Large intestine (tissue), 12 donors: Measurements from ENCODE around the gene GRAPL. TPM values are rescaled to one million over a fixed set of nuclear protein-coding genes. Genes with fewer than 3 reads are reported as not detected.
"Not testable (repeated sequence)": the region's sequence is repeated elsewhere in the genome, so short reads cannot be mapped to it uniquely, and the experiment has no call there.

Source experiments
- DNase-seq, 2 donors: peaks; one replicate each; pipeline versions ENCODE4 v3.0.0 to v3.0.0-alpha.2; 2013
- H3K27ac ChIP-seq: one replicate; pipeline ENCODE4 v1.5.1; 2013; ENCODE audit warnings: low read length
- H3K27me3 ChIP-seq: 2 replicates; pipeline ENCODE4 v1.6.1; 2013; ENCODE audit warnings: low read length; ENCODE audit not compliant: control insufficient read depth, insufficient read depth
- H3K36me3 ChIP-seq: 2 replicates; pipeline ENCODE4 v1.6.1; 2013; ENCODE audit warnings: low read length; ENCODE audit not compliant: control insufficient read depth, insufficient read depth
- H3K4me1 ChIP-seq: one replicate; pipeline ENCODE4 v1.6.1; 2013; ENCODE audit warnings: low read length; ENCODE audit not compliant: control insufficient read depth, insufficient read depth
- H3K4me3 ChIP-seq: one replicate; pipeline ENCODE4 v1.5.1; 2013; ENCODE audit warnings: low read length
- H3K9me3 ChIP-seq: one replicate; pipeline ENCODE4 v1.6.1; 2013; ENCODE audit warnings: mild to moderate bottlenecking, low read depth, low read length, moderate library complexity; ENCODE audit not compliant: control insufficient read depth
- WGBS: methylation state at CpG from one replicate; pipeline ENCODE4 v1.1.5; 2013; ENCODE audit warnings: low lambda C conversion rate; ENCODE audit not compliant: insufficient coverage; 5-methylcytosine and 5-hydroxymethylcytosine counted together
- long read RNA-seq, 11 donors: transcript quantifications; one replicate each; lab custom pipeline, GENCODE V29; 2026
- polyA plus RNA-seq: library from polyadenylated mRNA; unstranded; fragments of 120-200 nt; gene quantifications from one replicate; pipeline ENCODE4 v1.2.1, GENCODE V29; 2013

GRAPL gene
- polyA plus RNA-seq = 3.4 TPM
- long read RNA-seq, donor 1 = 0 reads
- long read RNA-seq, donor 2, partial matches to known transcripts = 0 of 1 reads
- long read RNA-seq, donor 2, other reads (novel, unspliced or antisense) = 0 of 1 reads
- long read RNA-seq, donor 3 = 0 reads
- long read RNA-seq, donor 4 = 0 reads
- long read RNA-seq, donor 5 = 0 reads
- long read RNA-seq, donor 6, partial matches to known transcripts = 0 of 7 reads
- long read RNA-seq, donor 6, other reads (novel, unspliced or antisense) = 6 of 7 reads
- long read RNA-seq, donor 7, partial matches to known transcripts = 0 of 1 reads
- long read RNA-seq, donor 7, other reads (novel, unspliced or antisense) = 0 of 1 reads
- long read RNA-seq, donor 8, partial matches to known transcripts = 0 of 5 reads
- long read RNA-seq, donor 8, other reads (novel, unspliced or antisense) = 5 of 5 reads
- long read RNA-seq, donor 9 = 0 reads
- long read RNA-seq, donor 10, partial matches to known transcripts = 0 of 1 reads
- long read RNA-seq, donor 10, other reads (novel, unspliced or antisense) = 0 of 1 reads
- long read RNA-seq, donor 11 = 0 reads

DNA sequence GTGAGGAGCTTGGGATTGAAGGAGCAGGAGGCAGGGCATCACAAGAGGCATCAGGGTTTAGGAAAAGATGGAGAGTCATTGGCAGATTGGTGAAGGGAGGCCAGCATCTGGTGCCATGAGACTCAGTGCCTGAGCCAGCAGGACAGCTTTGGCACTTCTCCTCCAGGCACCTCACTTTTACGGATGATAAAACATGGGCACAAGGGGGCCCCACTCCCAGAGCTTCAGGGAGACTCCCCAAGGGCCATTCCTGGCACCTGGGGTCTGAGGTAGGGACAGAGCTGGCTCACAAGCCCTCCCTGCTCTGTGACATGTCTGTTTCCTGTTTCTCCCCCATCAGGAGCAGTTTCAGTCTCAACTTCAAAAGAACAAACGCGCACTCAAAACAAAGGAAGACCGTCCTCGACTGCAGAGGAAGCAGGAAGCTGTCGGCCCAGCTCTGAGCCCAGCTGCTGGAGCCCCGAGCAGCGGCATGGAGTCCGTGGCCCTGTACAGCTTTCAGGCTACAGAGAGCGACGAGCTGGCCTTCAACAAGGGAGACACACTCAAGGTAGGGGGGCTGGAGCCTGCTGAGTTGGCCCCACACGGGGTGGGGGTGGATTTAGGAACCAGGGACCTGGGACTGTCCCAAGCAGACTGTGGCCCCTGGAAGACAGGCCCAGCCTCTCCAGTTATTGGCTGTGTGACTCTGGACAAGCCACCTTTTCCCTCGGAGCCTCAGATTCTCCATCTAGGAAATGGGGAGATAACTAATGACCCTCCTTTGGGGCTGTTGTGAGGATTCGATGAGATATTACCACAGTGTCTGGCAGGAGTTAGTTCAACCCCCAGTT lies at the start of gene GRAPL:
TSS of gene GRAPL (plus strand) at position 442 of the 833 bp plus-strand sequence. CDS start at position 473, 31 bp downstream.
- H3K36me3 ChIP-seq, H3K4me3 ChIP-seq, H3K9me3 ChIP-seq, DNase-seq, H3K27me3 ChIP-seq, H3K27ac ChIP-seq, H3K4me1 ChIP-seq: not testable (repeated sequence)
- WGBS = no CpG with 5 or more reads among the region's 14 CpGs

DNA sequence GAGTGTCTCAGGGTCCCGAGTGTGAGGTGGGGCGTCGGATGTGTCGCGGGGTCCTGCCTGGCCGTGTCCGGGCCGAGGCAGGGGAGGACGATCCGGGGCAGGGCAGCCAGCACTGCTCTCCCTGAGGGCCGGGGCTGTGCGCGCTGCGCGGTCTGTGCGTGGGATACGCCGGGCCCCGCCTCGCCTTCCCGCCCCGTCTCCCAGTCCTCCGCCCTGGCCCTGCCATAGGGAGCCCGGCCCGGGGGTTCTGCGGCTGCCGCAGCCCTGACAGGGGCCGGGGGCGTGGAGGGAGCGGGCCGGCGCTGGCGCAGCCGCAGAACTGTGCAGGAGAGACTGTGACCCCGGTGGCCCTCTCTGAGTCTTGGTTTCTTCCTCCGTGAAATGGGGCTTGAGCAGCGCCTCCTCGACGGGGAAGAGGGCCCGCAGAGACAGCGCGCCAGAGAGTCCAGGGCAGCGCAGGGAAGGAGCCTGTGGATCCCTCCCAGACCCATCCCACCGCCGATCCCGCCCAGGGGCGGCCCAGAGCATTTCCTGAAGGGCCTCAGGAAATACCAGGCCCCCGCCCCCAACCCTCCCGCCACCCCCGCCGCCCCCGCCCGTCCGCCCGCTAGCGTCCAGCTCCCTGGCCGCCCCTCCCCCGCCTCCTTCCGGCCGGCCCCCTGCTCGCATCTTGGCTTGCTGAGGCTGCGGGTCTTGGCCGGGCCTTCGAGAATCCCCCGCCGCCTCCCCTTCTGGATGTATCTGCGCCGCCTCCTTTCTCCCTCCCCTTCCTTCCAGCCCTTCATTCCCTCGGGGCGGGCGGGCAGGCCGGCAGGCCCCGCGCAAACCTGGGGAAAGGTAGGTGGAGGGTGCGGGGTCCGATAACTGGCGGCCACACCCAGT lies 38.3 kb upstream of the GRAPL start:
- H3K27ac ChIP-seq, H3K4me3 ChIP-seq, DNase-seq, H3K4me1 ChIP-seq, H3K27me3 ChIP-seq, H3K36me3 ChIP-seq, H3K9me3 ChIP-seq: not testable (repeated sequence)
- WGBS = no CpG with 5 or more reads among the region's 77 CpGs

DNA sequence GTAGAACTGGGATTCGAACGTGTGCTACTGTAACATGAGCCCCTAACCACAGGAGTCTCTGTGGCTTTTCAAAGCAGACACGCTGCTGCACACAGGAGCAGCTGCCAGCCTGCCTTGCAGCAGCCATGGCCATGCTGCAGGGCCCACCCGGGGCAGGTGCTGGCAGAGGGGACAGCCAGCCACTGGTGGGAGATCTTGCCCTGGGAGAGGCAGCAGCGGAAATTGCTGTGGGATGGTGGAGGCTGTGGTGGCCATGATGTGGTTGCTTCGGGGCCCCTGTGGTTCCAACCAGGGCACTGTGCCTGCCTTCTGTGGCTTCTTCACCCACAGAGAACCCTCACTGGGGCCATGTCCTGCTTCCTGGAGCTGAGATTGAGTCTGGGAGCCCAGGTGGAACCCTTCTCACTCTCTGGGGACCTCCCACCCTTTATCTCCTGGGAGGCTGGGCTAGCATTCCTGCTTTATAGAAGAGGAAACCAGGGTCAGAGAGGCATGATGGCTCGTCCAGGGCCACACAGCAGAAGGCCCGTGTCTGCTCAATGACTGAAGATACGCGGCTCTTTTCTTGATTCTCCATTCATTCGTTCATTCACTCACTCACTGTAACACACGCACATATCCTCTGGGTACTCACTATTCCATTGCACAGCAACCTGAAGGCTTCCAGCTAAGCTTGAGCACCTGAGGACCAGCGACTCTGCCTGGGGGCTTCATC lies 37.2 kb upstream of the GRAPL start:
- not testable (repeated sequence) for H3K4me3 ChIP-seq, H3K4me1 ChIP-seq, H3K36me3 ChIP-seq, H3K27me3 ChIP-seq, DNase-seq, H3K27ac ChIP-seq, H3K9me3 ChIP-seq
- WGBS = no CpG with 5 or more reads among the region's 13 CpGs

DNA sequence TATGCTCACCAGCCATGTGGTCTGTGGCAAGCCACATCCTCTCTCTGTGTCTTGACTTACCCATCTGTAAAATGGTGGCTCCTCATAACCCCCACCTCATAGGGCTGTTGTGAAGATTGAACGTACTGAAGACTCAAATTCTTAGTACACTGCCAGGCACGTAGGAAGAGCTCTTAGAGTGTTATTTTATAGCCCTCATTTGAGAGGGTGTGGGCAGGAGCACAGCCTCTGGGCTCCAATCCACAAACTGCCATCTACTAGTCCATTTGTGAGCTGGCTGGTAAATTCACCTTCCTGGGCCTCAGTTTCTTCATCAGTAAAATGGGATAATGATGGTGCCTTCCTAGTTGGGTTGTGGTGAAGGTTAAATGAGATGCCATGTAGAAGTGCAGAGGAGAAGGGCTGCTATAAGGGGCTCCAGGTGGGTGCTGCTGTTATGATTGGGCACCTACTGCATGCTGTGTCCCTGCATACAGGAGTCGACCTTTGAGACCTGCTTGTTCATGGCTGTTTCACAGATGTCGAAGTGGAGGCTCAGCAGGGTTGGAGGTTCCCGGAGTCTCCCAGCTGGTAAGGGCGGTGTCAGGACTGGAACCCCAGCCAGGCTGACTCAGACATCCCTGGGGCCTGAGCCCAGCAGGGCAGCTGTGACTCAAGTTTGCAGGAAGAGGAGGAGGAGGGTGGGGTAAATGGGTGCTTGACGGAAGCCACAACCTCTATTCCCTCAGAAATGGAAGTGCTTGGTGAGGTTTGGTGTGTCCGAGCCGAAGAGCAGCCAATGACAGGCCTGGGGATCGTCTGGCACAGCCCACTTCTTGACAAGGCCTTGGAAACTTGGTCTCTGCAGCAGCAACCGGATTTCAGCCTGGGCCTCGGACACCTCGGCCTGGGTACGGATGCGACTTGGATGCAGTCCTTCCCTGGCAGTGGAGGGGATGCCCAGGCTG lies 34.4 kb upstream of the GRAPL start:
- H3K4me1 ChIP-seq, H3K27ac ChIP-seq, H3K27me3 ChIP-seq, DNase-seq, H3K4me3 ChIP-seq, H3K36me3 ChIP-seq, H3K9me3 ChIP-seq: not testable (repeated sequence)
- no CpG with 5 or more reads among the region's 15 CpGs for WGBS

DNA sequence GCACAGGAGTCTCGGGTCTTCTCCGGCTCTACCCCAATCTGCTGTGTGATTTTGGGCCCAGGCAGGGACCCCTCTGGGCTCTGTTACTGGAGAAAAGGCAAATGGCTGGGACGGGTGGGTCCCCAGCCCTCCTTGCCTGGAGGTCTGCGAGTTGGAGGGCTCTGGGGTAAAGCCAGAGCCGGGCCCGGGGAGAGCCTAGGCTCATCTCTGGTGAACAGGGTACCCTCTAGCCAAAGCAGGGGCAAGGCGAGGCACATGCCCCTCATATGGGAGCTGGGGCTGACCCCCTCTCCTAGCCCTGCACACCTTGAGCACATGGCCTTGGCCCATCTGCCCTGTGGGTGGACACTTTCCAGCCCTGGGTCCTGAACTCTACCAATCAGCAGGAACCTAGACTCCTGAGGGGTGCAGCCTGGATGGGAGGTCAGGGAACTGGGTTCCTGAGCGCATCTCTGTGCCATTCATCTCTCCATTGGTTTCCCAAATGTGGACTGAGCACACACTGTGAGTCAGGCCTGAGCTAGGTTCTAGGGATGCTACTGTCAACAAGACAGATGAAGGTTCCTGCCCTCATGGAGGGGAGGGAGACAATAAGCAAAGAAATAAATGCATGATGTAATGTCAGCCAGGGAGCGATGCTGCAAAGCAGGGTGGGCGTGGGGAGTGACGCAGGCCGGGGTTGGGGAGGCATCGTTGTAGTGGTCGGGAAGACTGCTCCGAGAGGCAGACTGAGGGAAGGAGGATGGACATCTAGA lies 33.5 kb upstream of the GRAPL start:
- not testable (repeated sequence) for H3K36me3 ChIP-seq, H3K27ac ChIP-seq, H3K4me1 ChIP-seq, H3K27me3 ChIP-seq, H3K4me3 ChIP-seq, H3K9me3 ChIP-seq, DNase-seq
- no CpG with 5 or more reads among the region's 15 CpGs for WGBS

DNA sequence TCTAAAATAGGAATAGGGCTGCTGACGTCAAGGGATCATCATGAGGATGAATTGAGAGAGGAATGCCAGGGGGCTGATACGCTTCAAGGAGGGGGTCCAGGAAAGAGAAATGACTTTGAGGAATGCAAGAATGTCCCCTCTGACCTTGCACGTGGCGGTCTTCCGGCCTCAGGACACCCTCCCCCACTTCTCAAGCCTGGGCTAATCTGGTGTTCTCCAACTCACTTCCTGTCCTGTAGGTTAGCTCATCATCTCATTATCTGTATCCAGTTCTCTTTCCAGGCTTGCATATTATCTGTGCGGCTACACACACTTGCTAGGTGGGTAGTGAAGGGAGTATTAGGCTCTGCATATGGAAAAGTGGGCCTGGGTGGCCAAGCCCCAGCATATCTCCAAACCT lies 18.9 kb upstream of the GRAPL start:
- H3K9me3 ChIP-seq, H3K36me3 ChIP-seq, H3K4me1 ChIP-seq, H3K27ac ChIP-seq, H3K27me3 ChIP-seq, H3K4me3 ChIP-seq: not testable (repeated sequence)
- no CpG with 5 or more reads among the region's 6 CpGs for WGBS
- peak in 1 of 2 donors; percentile 1 for DNase-seq

DNA sequence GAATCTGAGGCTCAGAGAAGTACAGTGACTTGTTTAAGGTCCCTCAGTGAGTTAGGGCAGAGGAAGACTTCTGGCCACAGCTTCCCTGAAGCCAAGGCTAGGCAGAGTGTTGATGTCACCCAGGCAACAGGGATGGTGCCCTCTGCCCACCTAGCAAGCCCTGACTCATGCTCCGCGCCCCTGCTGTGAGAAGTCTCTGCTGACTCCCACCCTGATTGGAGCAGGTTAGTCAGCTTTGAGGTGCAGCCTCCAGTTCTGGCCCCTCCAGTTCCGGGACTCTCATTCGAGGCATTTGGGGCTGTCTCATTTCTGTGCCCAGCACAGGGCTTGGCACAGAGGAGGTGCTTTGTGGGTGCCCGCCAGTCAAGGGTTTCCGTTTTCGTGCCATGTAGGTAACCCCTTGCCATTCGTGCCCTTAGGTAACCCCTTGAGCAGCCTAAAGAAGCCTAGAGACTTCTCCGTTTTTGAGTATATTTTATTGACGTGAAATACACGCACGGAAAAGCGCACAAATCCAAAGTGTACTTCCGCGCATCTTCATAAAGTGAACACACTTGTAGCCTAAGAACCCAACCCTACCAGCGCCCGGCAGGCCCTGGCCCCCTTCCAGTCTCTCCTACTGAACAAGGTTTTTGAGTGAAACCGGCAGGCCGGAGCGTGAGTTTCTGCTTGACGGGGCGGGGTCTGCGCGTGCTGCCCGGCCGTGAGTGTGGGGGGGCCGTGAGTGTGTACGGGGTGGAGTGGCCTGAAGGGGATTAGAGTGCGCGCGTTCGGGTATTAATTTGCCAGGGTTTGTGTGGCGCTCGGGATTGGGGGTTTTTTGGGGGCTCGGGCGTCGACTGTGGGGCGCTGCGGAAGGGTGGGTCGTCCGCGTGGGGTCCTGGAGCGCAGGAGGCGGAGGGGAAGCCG lies 16.9 kb upstream of the GRAPL start:
- WGBS = no CpG with 5 or more reads among the region's 45 CpGs
- not testable (repeated sequence) for H3K4me1 ChIP-seq, H3K9me3 ChIP-seq, H3K4me3 ChIP-seq, H3K27me3 ChIP-seq, H3K27ac ChIP-seq, H3K36me3 ChIP-seq, DNase-seq

DNA sequence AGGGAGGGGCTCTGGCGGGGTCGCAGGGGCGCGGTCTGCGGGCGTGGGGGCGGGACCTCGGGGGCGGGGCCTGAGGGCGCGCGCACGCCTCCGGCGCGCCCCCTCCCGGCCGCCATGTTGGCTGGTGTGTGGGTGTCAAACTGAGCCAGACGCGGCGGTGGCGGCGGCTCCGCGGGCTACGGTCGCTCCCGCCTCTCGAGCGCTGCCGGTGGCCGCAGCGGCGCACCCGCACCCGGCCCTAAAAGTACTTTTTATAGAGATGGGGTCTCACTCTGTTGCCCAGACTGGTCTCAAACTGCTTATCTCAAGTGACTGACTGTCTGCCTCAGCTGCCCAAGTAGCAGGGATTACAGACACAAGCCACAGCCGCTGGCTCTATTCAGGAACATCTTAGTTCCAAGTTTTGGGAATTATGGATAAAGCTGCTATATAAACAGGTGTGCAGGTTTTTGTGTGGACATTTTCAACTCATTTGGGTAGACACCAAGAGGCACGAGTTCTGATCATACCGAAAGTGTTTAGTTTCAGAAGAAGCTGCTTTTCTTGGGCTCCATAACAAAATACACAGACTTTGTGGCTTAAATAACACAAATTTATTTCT lies 16.2 kb upstream of the GRAPL start:
- Histone ChIP-seq H3K4me3 (peak overlapping the region; percentile 44), H3K27ac (peak overlapping the region; percentile 77)
- H3K9me3 ChIP-seq, H3K27me3 ChIP-seq, H3K36me3 ChIP-seq, H3K4me1 ChIP-seq: not testable (repeated sequence)
- peak in 1 of 2 donors; percentile 21 for DNase-seq
- no CpG with 5 or more reads among the region's 39 CpGs for WGBS
